ENCODE measurements around the gene ULK4.

GRCh38 chr3:41317298-41317697 lies 644.6 kb downstream of the ULK4 start:
- TF ChIP-seq, protein P1, sequence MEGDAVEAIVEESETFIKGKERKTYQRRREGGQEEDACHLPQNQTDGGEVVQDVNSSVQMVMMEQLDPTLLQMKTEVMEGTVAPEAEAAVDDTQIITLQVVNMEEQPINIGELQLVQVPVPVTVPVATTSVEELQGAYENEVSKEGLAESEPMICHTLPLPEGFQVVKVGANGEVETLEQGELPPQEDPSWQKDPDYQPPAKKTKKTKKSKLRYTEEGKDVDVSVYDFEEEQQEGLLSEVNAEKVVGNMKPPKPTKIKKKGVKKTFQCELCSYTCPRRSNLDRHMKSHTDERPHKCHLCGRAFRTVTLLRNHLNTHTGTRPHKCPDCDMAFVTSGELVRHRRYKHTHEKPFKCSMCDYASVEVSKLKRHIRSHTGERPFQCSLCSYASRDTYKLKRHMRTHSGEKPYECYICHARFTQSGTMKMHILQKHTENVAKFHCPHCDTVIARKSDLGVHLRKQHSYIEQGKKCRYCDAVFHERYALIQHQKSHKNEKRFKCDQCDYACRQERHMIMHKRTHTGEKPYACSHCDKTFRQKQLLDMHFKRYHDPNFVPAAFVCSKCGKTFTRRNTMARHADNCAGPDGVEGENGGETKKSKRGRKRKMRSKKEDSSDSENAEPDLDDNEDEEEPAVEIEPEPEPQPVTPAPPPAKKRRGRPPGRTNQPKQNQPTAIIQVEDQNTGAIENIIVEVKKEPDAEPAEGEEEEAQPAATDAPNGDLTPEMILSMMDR (IDR thresholded peaks at IDR 0.05; ENCODE audit: insufficient read depth, low read length, poor library complexity, severe bottlenecking), result no peak
- no peak for TF ChIP-seq EZH2phosphoT487 (conservative IDR thresholded peaks at IDR 0.05; ENCODE audit: low read length)

All from SU-DHL-6 (cell line).